GM12878 (cell line): Measurements from ENCODE around the gene HLA-F. TPM values are rescaled to one million over a fixed set of nuclear protein-coding genes. Genes with fewer than 3 reads are reported as not detected.
A peak's percentile ranks its signal among the peaks of the same experiment; 100 is the strongest.

Experiments used
- ATAC-seq: fragments of 200-7000 bp; cut with Tn5 transposase; 3 replicates; pipeline ENCODE4 v1.9.1; 2020; ENCODE audit warnings: mild to moderate bottlenecking, moderate library complexity
- BruUV-seq: library from RNA; stranded (reverse); fragments of 400-500 nt; replicated peaks from 2 replicates; lab custom pipeline; 2021; lab: Mats Ljungman, UMichigan
- CTCF ChIA-PET: fragments of 300-600 bp; sonication (Branson Sonifier 250); formaldehyde crosslinking; extraction: SDS; loops from one replicate; lab custom pipeline; 2021; ENCODE audit warnings: inconsistent platforms; lab: Yijun Ruan, JAX
- POLR2A ChIA-PET: fragments of 350-600 bp; formaldehyde crosslinking; extraction: SDS; loops from one replicate; lab custom pipeline; 2021; ENCODE audit warnings: inconsistent platforms; lab: Charles Lee
- RAD21 ChIA-PET: fragments of 300-600 bp; sonication (Branson Sonifier 250); formaldehyde crosslinking; loops from one replicate; lab custom pipeline; 2023; ENCODE audit warnings: antibody characterized with exemption; ENCODE audit not compliant: unreplicated experiment; lab: Charles Lee
- SMC1A ChIA-PET: fragments of 300-600 bp; sonication (Branson Sonifier 250); formaldehyde crosslinking; loops from one replicate; lab custom pipeline; 2023; ENCODE audit not compliant: unreplicated experiment, uncharacterized antibody; lab: Charles Lee
- DNase-seq: peaks from one replicate; pipeline ENCODE4 v3.0.0-alpha.2; 2011; ENCODE audit warnings: low read depth, low spot score
- FAIRE-seq: peaks from 3 replicates; lab custom pipeline; 2011; peaks lifted over from hg19 to GRCh38; lab: Jason Lieb, UNC
- H2AFZ ChIP-seq: 2 replicates; pipeline ENCODE4 v1.6.0; 2011; ENCODE audit warnings: low read depth, low read length, control low read depth; ENCODE audit not compliant: control insufficient read depth
- H3K27ac ChIP-seq: 2 replicates; pipeline ENCODE4 v1.5.1; 2011; ENCODE audit warnings: control low read depth; ENCODE audit not compliant: control insufficient read depth, insufficient read depth
- H3K27me3 ChIP-seq, 2 experiments: replicated peaks in 1 of 2; 2 replicates each; pipeline versions ENCODE4 v1.6.0 to v1.6.1; 2011; ENCODE audit warnings: low read length in 1 of 2; ENCODE audit not compliant: control insufficient read depth in 2 of 2, insufficient read depth in 2 of 2
- H3K36me3 ChIP-seq, 2 experiments: 2 replicates each; pipeline ENCODE4 v1.5.1; 2011; ENCODE audit warnings: low read length in 1 of 2; ENCODE audit not compliant: control insufficient read depth in 2 of 2, insufficient read depth in 2 of 2
- H3K4me1 ChIP-seq: 2 replicates; pipeline ENCODE4 v1.6.1; 2011; ENCODE audit warnings: mild to moderate bottlenecking, low read length, moderate library complexity, mixed read lengths; ENCODE audit not compliant: control insufficient read depth, insufficient read depth
- H3K4me2 ChIP-seq: 2 replicates; pipeline ENCODE4 v1.6.0; 2011; ENCODE audit warnings: control low read depth; ENCODE audit not compliant: control insufficient read depth, insufficient read depth
- H3K4me3 ChIP-seq: fragments of 200-600 bp; sonication (generic); 2 replicates; pipeline ENCODE4 v1.5.1; 2016
- H3K79me2 ChIP-seq: 2 replicates; pipeline ENCODE4 v1.6.0; 2011; ENCODE audit warnings: low read length; ENCODE audit not compliant: control insufficient read depth, insufficient read depth
- H3K9ac ChIP-seq: 2 replicates; pipeline ENCODE4 v1.8.0; 2011; ENCODE audit warnings: low read length, control low read depth, mixed read lengths; ENCODE audit not compliant: control insufficient read depth, insufficient read depth
- H3K9me3 ChIP-seq: replicated peaks from 3 replicates; pipeline ENCODE4 v1.5.1; 2011; ENCODE audit warnings: mild to moderate bottlenecking, low read length; ENCODE audit not compliant: control insufficient read depth, insufficient read depth
- H4K20me1 ChIP-seq: 2 replicates; pipeline ENCODE4 v1.6.0; 2011; ENCODE audit not compliant: control insufficient read depth, insufficient read depth
- ATF7 ChIP-seq: fragments of 450-650 bp; IDR thresholded peaks from 2 replicates; pipeline ENCODE4 v1.6.1; 2016; ENCODE audit warnings: low read depth, mild to moderate bottlenecking
- BACH1 ChIP-seq: fragments of 450-650 bp; IDR thresholded peaks from 2 replicates; pipeline ENCODE4 v1.6.1; 2017; ENCODE audit warnings: mild to moderate bottlenecking, borderline replicate concordance
- DPF2 ChIP-seq: fragments of 450-650 bp; IDR thresholded peaks from 2 replicates; pipeline ENCODE4 v1.6.1; 2017; ENCODE audit warnings: mild to moderate bottlenecking
- EED ChIP-seq: sonication (generic); IDR thresholded peaks from 2 replicates; pipeline ENCODE4 v1.6.1; 2016; ENCODE audit warnings: antibody characterized with exemption, low read depth
- WGBS: methylation state at CpG from one replicate; pipeline ENCODE4 v1.1.6; 2016; ENCODE audit warnings: low lambda C conversion rate; ENCODE audit not compliant: insufficient replicate concordance, insufficient coverage; ENCODE audit errors: missing lambda C conversion rate; 5-methylcytosine and 5-hydroxymethylcytosine counted together
- in situ Hi-C: fragments of 300-500 bp; cut with MboI; formaldehyde crosslinking; loops from 9 replicates; pipeline ENCODE4 v1.14.3; 2018; ENCODE audit warnings: mixed read lengths
- intact Hi-C: fragments of 100-400 bp; cut with micrococcal nuclease; formaldehyde crosslinking; loops from one replicate; pipeline ENCODE4 v1.14.2; 2022; ENCODE audit not compliant: unreplicated experiment
- polyA plus RNA-seq, 11 experiments: library from polyadenylated mRNA; depleted of rRNA in 4 of 11; unstranded in 6 of 11; stranded (reverse) in 5 of 11; fragments of >200 nt; fragmentation: Nextera tagmentation in 4 of 11; fragmentation: Illumina TruSeq in 1 of 11; extraction: Ambion mirVana in 4 of 11; extraction: Trizol in 1 of 11; gene quantifications; 1 replicate in 1 of 11; 2 replicates in 10 of 11; pipeline versions ENCODE4 v1.2.1 to v1.2.3, GENCODE V29; 2011 to 2016; ENCODE audit warnings: inconsistent platforms in 2 of 11, missing spikeins in 2 of 11, low read depth in 1 of 11
- total RNA-seq, 4 experiments: library from RNA; depleted of rRNA in 3 of 4; stranded (reverse); fragments of >200 nt in 3 of 4; fragmentation: Illumina TruSeq in 1 of 4; extraction: Trizol in 1 of 4; gene quantifications; 2 replicates each; pipeline versions ENCODE4 v1.2.1 to v1.2.3, GENCODE V29; 2013 to 2021
- TF ChIP-seq, protein P1 (sequence below): IDR thresholded peaks from 2 replicates; pipeline ENCODE4 v1.6.1; 2012; ENCODE audit warnings: low read length, inconsistent platforms
- TF ChIP-seq, protein P2 (sequence below): IDR thresholded peaks from 2 replicates; pipeline ENCODE4 v1.6.1; 2012; ENCODE audit warnings: mild to moderate bottlenecking, low read depth, low read length

HLA-F gene
- total and polyA plus RNA-seq, 10 of the 15 experiments (the other 5 are each of a cell fraction or from before 2014, with no cell fraction given) = 30.1 to 342 (median 145) TPM

DNA sequence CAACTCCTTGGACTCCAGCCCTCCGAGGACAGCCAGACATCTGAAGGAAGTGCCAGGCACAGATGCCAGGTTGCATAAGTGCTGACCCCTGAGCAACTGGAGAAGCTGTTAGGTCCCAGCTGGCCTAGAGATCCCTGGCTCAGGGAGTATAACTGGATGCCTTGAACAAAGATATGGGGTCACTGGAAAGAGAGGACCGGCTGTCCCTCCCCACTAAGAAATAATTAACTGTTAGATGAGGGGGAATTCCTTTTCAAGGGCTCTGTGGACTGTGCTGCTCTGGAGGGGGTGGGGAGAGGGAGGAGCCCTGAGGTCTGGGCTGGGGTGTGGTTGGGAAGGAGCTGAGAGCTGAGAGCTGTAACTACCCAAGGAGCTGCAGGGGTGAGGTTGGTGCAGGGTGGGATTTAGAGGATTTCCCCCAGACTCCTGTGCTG lies 39.6 kb downstream of the HLA-F start:
- Histone ChIP-seq H2AFZ (no peak overlapping the region), H3K9ac (no peak overlapping the region), H3K4me2 (no peak overlapping the region), H3K4me3 (no peak overlapping the region), H4K20me1 (no peaks in the 10 kb centered on the region), H3K79me2 (no peaks in the 10 kb centered on the region), H3K27ac (no peak overlapping the region), H3K27me3 (no peaks in the 10 kb centered on the region), H3K9me3 (no peaks in the 10 kb centered on the region), H3K36me3 (no peaks in the 10 kb centered on the region), H3K4me1 (peaks cover 8% of the 10 kb centered on the region)
- intact Hi-C loops = no loop called here
- ChIA-PET CTCF (interaction anchor here (1.5 to 2.7 kb wide), 5 partner anchors 9 to 109 kb away, joined by 3 to 12 read pairs (median 7); no protein-coding TSS in a partner anchor), RAD21 (interaction anchor here (1.0 to 1.2 kb wide), 2 partner anchors 24 to 25 kb away, joined by 3 read pairs; no protein-coding TSS in a partner anchor), POLR2A (interaction anchor here (0.6 to 1.0 kb wide), 2 partner anchors 38 to 60 kb away, joined by 3 read pairs; no protein-coding TSS in a partner anchor), SMC1A (interaction anchor here (1.2 to 2.1 kb wide), 2 partner anchors 13 to 61 kb away, joined by 3 to 8 read pairs; no protein-coding TSS in a partner anchor)
- TF ChIP-seq, protein P1, sequence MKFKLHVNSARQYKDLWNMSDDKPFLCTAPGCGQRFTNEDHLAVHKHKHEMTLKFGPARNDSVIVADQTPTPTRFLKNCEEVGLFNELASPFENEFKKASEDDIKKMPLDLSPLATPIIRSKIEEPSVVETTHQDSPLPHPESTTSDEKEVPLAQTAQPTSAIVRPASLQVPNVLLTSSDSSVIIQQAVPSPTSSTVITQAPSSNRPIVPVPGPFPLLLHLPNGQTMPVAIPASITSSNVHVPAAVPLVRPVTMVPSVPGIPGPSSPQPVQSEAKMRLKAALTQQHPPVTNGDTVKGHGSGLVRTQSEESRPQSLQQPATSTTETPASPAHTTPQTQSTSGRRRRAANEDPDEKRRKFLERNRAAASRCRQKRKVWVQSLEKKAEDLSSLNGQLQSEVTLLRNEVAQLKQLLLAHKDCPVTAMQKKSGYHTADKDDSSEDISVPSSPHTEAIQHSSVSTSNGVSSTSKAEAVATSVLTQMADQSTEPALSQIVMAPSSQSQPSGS = no peak
- TF ChIP-seq EED = no peak
- no peak for TF ChIP-seq BACH1
- no peak for TF ChIP-seq ATF7
- TF ChIP-seq, protein P2, sequence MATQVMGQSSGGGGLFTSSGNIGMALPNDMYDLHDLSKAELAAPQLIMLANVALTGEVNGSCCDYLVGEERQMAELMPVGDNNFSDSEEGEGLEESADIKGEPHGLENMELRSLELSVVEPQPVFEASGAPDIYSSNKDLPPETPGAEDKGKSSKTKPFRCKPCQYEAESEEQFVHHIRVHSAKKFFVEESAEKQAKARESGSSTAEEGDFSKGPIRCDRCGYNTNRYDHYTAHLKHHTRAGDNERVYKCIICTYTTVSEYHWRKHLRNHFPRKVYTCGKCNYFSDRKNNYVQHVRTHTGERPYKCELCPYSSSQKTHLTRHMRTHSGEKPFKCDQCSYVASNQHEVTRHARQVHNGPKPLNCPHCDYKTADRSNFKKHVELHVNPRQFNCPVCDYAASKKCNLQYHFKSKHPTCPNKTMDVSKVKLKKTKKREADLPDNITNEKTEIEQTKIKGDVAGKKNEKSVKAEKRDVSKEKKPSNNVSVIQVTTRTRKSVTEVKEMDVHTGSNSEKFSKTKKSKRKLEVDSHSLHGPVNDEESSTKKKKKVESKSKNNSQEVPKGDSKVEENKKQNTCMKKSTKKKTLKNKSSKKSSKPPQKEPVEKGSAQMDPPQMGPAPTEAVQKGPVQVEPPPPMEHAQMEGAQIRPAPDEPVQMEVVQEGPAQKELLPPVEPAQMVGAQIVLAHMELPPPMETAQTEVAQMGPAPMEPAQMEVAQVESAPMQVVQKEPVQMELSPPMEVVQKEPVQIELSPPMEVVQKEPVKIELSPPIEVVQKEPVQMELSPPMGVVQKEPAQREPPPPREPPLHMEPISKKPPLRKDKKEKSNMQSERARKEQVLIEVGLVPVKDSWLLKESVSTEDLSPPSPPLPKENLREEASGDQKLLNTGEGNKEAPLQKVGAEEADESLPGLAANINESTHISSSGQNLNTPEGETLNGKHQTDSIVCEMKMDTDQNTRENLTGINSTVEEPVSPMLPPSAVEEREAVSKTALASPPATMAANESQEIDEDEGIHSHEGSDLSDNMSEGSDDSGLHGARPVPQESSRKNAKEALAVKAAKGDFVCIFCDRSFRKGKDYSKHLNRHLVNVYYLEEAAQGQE = no peak
- no peak for TF ChIP-seq DPF2
- no peak for FAIRE-seq
- 10% methylated on average over 2 of the region's 2 CpGs for WGBS
- no peak for DNase-seq
- in situ Hi-C loops = no loop called here
- no TSS peak for BruUV-seq
- peak; percentile 78 for ATAC-seq
